Endothelial cell of umbilical vein (primary cell): Measurements from ENCODE around the gene TIPRL. TPM values are rescaled to one million over a fixed set of nuclear protein-coding genes. Genes with fewer than 3 reads are reported as not detected.

Experiments
- BruUV-seq: library from RNA; stranded (reverse); fragments of 400-500 nt; replicated peaks from 2 replicates; lab custom pipeline; 2021; lab: Mats Ljungman, UMichigan
- CTCF ChIA-PET: fragments of 300-600, 350-600 bp; sonication (Branson Sonifier 250); formaldehyde crosslinking; loops from one replicate; lab custom pipeline; 2021; ENCODE audit warnings: antibody characterized with exemption, inconsistent platforms; lab: Charles Lee
- POLR2A ChIA-PET: fragments of 300-600, 350-600 bp; sonication (Branson Sonifier 250); formaldehyde crosslinking; loops from one replicate; lab custom pipeline; 2021; ENCODE audit warnings: antibody characterized with exemption, inconsistent platforms; lab: Charles Lee
- DNase-seq: peaks from one replicate; pipeline ENCODE4 v3.0.0-alpha.2; 2011; ENCODE audit warnings: low read depth, low spot score
- FAIRE-seq: peaks from 2 replicates; lab custom pipeline; 2011; peaks lifted over from hg19 to GRCh38; lab: Jason Lieb, UNC
- H2AFZ ChIP-seq: 2 replicates; pipeline ENCODE4 v1.6.0; 2012; ENCODE audit warnings: low read depth, low read length, control low read depth, inconsistent platforms
- H3K27ac ChIP-seq: 2 replicates; pipeline ENCODE4 v1.5.1; 2011; ENCODE audit warnings: low read depth, mild to moderate bottlenecking, control low read depth, low read length, moderate library complexity; ENCODE audit not compliant: insufficient read depth
- H3K27me3 ChIP-seq, 2 experiments: 2 replicates each; pipeline versions ENCODE4 v1.6.0 to v1.6.1; 2011; ENCODE audit warnings: low read length in 2 of 2, mixed read lengths in 1 of 2; ENCODE audit not compliant: control insufficient read depth in 2 of 2, insufficient read depth in 2 of 2
- H3K36me3 ChIP-seq, 2 experiments: 2 replicates in 1 of 2; 3 replicates in 1 of 2; pipeline ENCODE4 v1.5.1; 2011; ENCODE audit warnings: low read length in 2 of 2, mild to moderate bottlenecking in 1 of 2, moderate library complexity in 1 of 2; ENCODE audit not compliant: control insufficient read depth in 2 of 2, insufficient read depth in 2 of 2; ENCODE audit errors: extremely low read depth in 1 of 2
- H3K4me1 ChIP-seq: 3 replicates; pipeline ENCODE4 v1.5.1; 2011; ENCODE audit warnings: mild to moderate bottlenecking, low read length; ENCODE audit not compliant: control insufficient read depth, insufficient read depth; ENCODE audit errors: extremely low read depth
- H3K4me2 ChIP-seq: 2 replicates; pipeline ENCODE4 v1.6.1; 2011; ENCODE audit warnings: low read length, control low read depth, mixed read lengths; ENCODE audit not compliant: insufficient read depth
- H3K4me3 ChIP-seq, 3 experiments: fragments of 200-600 bp in 1 of 3; sonication (generic), shearing (Covaris generic) in 1 of 3; replicated peaks in 1 of 3; 2 replicates each; pipeline ENCODE4 v1.5.1; 2011 to 2016; ENCODE audit warnings: control low read depth in 3 of 3, low read length in 3 of 3, mild to moderate bottlenecking in 2 of 3, inconsistent platforms in 1 of 3, low read depth in 1 of 3, moderate library complexity in 1 of 3; ENCODE audit not compliant: insufficient read depth in 1 of 3
- H3K79me2 ChIP-seq: 2 replicates; pipeline ENCODE4 v1.6.0; 2012; ENCODE audit warnings: low read length, inconsistent platforms; ENCODE audit not compliant: control insufficient read depth, insufficient read depth
- H3K9ac ChIP-seq: replicated peaks from 2 replicates; pipeline ENCODE3; 2011; ENCODE audit warnings: low read length, control low read depth; ENCODE audit not compliant: insufficient read depth; ENCODE audit errors: extremely low read depth
- H3K9me1 ChIP-seq: replicated peaks from 3 replicates; pipeline ENCODE4 v1.6.0; 2011; ENCODE audit warnings: mild to moderate bottlenecking, low read length; ENCODE audit not compliant: control insufficient read depth, insufficient read depth; ENCODE audit errors: extremely low read depth
- H3K9me3 ChIP-seq: replicated peaks from 2 replicates; pipeline ENCODE4 v1.5.1; 2012; ENCODE audit warnings: low read length, inconsistent platforms; ENCODE audit not compliant: control insufficient read depth, insufficient read depth
- H4K20me1 ChIP-seq: replicated peaks from 2 replicates; pipeline ENCODE3; 2011; ENCODE audit warnings: mild to moderate bottlenecking, low read length; ENCODE audit not compliant: control insufficient read depth, insufficient read depth; ENCODE audit errors: extremely low read depth
- CTCF ChIP-seq, 2 donors: IDR thresholded peaks; 1 replicate in 1 of 2; 2 replicates in 1 of 2; pipeline ENCODE4 v1.5.1; 2011; ENCODE audit warnings: low read length in 2 of 2, mild to moderate bottlenecking in 2 of 2, moderate library complexity in 2 of 2, control low read depth in 1 of 2, inconsistent platforms in 1 of 2, low read depth in 1 of 2; ENCODE audit not compliant: insufficient read depth in 1 of 2; ENCODE audit errors: extremely low read depth in 1 of 2
- EZH2 ChIP-seq: IDR thresholded peaks from 2 replicates; pipeline ENCODE4 v1.6.1; 2012; ENCODE audit warnings: borderline replicate concordance, low read depth, mild to moderate bottlenecking, moderate library complexity, low read length, inconsistent platforms; ENCODE audit not compliant: severe bottlenecking
- FOS ChIP-seq: IDR thresholded peaks from 2 replicates; pipeline ENCODE4 v1.6.1; 2011; ENCODE audit warnings: mild to moderate bottlenecking, low read length, moderate library complexity, borderline replicate concordance; ENCODE audit not compliant: insufficient read depth
- GATA2 ChIP-seq: IDR thresholded peaks from 2 replicates; pipeline ENCODE4 v1.7.0; 2011; ENCODE audit warnings: low read depth, mild to moderate bottlenecking, moderate library complexity, mixed read lengths, low read length; ENCODE audit not compliant: insufficient read length, insufficient read depth
- JUN ChIP-seq: IDR thresholded peaks from 2 replicates; pipeline ENCODE4 v1.6.1; 2011; ENCODE audit warnings: borderline replicate concordance, low read depth; ENCODE audit not compliant: insufficient read length, insufficient read depth
- MAX ChIP-seq: IDR thresholded peaks from 2 replicates; pipeline ENCODE4 v1.6.1; 2011; ENCODE audit not compliant: insufficient read depth, insufficient read length
- MYC ChIP-seq: IDR thresholded peaks from one replicate; pipeline ENCODE4 v1.6.1; 2011; ENCODE audit warnings: mild to moderate bottlenecking, low read depth, low read length
- POLR2A ChIP-seq: IDR thresholded peaks from 2 replicates; pipeline ENCODE4 v1.6.1; 2012; ENCODE audit warnings: low read depth, mild to moderate bottlenecking, control low read depth, low read length
- POLR2AphosphoS5 ChIP-seq: IDR thresholded peaks from 2 replicates; pipeline ENCODE4 v1.6.1; 2012; ENCODE audit warnings: low read depth, mild to moderate bottlenecking, control low read depth, low read length, moderate library complexity; ENCODE audit not compliant: insufficient read depth
- dilution Hi-C: fragments of 300-500 bp; cut with MboI; formaldehyde crosslinking; loops from one replicate; pipeline ENCODE4 v1.15.0; 2019; ENCODE audit warnings: low sequenced_read_pairs; ENCODE audit not compliant: extremely low pct_ligation_motif_present
- intact Hi-C: fragments of 100-400 bp; cut with micrococcal nuclease; formaldehyde crosslinking; loops from one replicate; pipeline ENCODE4 v1.10.0; 2022
- polyA plus RNA-seq, 4 experiments: library from polyadenylated mRNA; depleted of rRNA in 3 of 4; stranded (reverse) in 3 of 4; unstranded in 1 of 4; fragments of >200 nt; gene quantifications; 2 replicates each; pipeline versions ENCODE4 v1.2.1 to v1.2.3, GENCODE V29; 2011 to 2012; ENCODE audit warnings: missing spikeins in 1 of 4
- total RNA-seq: library from RNA; stranded (reverse); gene quantifications from 2 replicates; pipeline ENCODE4 v1.2.3, GENCODE V29; 2021

The TIPRL gene
- total and polyA plus RNA-seq, 2 donors (not counting 3 experiments of a cell fraction or from before 2014, with no cell fraction given), result 14.0 to 45.8 TPM

GRCh38 chr1:168159979-168160378 is 18.8 kb upstream of the TIPRL start:
- Histone ChIP-seq H2AFZ (no peak overlapping the region), H3K27ac (no peak overlapping the region), H3K9me3 (no peaks in the 10 kb centered on the region), H4K20me1 (no peaks in the 10 kb centered on the region), H3K27me3 (peaks cover 0 to 1% of the 10 kb centered on the region in 2 experiments), H3K9ac (no peak overlapping the region), H3K79me2 (no peaks in the 10 kb centered on the region), H3K4me3 (no peak overlapping the region), H3K36me3 (no peaks in the 10 kb centered on the region), H3K4me1 (no peaks in the 10 kb centered on the region), H3K4me2 (no peak overlapping the region), H3K9me1 (no peaks in the 10 kb centered on the region)
- dilution Hi-C loops, result no loop called here
- intact Hi-C loops, result no loop called here
- no TSS peak for BruUV-seq
- POLR2A ChIA-PET, result no interaction called here
- CTCF ChIA-PET, result interaction anchor here (0.8 to 1.5 kb wide), 3 partner anchors 8 to 15 kb away, joined by 3 to 4 read pairs (median 4); no protein-coding TSS in a partner anchor
- no peak for DNase-seq
- no peak for TF ChIP-seq GATA2
- TF ChIP-seq MYC, result no peak
- no peak for TF ChIP-seq CTCF (IDR thresholded peaks at IDR 0.05; ENCODE audit: extremely low read depth in 1 of 2, insufficient read depth in 1 of 2, low read depth in 1 of 2, low read length in 2 of 2)
- TF ChIP-seq POLR2AphosphoS5, result no peak
- TF ChIP-seq POLR2A, result no peak
- no peak for TF ChIP-seq JUN
- no peak for TF ChIP-seq FOS
- no peak for TF ChIP-seq MAX
- no peak for TF ChIP-seq EZH2
- no peak for FAIRE-seq
